Measurements from ENCODE around the gene KDM7A.

The KDM7A gene

GRCh38 chr7:140176811-140177702 lies at the start of gene KDM7A:
Gene KDM7A (minus strand): TSS chr7:140176983. CDS start chr7:140176937, 46 bp downstream.
- H3K27ac ChIP-seq (ENCODE audit: low read length): peak within 1 kb of the TSS; percentile 87
- peaks cover 0 to 8% of the 10 kb centered on the region in 2 donors for H3K4me1 ChIP-seq (ENCODE audit: control insufficient read depth in 1 of 2, insufficient read depth in 2 of 2, low read length in 2 of 2)
- no peaks in the 10 kb centered on the region for H3K36me3 ChIP-seq (ENCODE audit: control insufficient read depth in 1 of 2, insufficient read depth in 2 of 2, low read length in 2 of 2)
- H3K9me3 ChIP-seq (ENCODE audit: control insufficient read depth in 1 of 2, low read length in 2 of 2): no peaks in the 10 kb centered on the region
- H3K27me3 ChIP-seq (ENCODE audit: low read depth, low read length): no peaks in the 10 kb centered on the region
- H3K4me3 ChIP-seq (ENCODE audit: low read depth in 1 of 2, low read length in 2 of 2): peak within 1 kb of the TSS; percentile 77 to 78

GRCh38 chr7:140225562-140226249 lies 48.9 kb upstream of the KDM7A start:
- peaks cover 3 to 5% of the 10 kb centered on the region in 2 donors for H3K4me1 ChIP-seq (ENCODE audit: control insufficient read depth in 1 of 2, insufficient read depth in 2 of 2, low read length in 2 of 2)
- H3K36me3 ChIP-seq (ENCODE audit: control insufficient read depth in 1 of 2, insufficient read depth in 2 of 2, low read length in 2 of 2): no peaks in the 10 kb centered on the region

GRCh38 chr7:140223515-140224221 lies 46.9 kb upstream of the KDM7A start:
- no peak overlapping the region for H3K4me3 ChIP-seq (ENCODE audit: low read depth in 1 of 2, low read length in 2 of 2)
- H3K4me1 ChIP-seq (ENCODE audit: control insufficient read depth in 1 of 2, insufficient read depth in 2 of 2, low read length in 2 of 2): no peaks in the 10 kb centered on the region
- H3K27ac ChIP-seq (ENCODE audit: low read length): no peak overlapping the region
- no peaks in the 10 kb centered on the region for H3K36me3 ChIP-seq (ENCODE audit: control insufficient read depth in 1 of 2, insufficient read depth in 2 of 2, low read length in 2 of 2)
- H3K9me3 ChIP-seq (ENCODE audit: control insufficient read depth in 1 of 2, low read length in 2 of 2): no peaks in the 10 kb centered on the region
- no peaks in the 10 kb centered on the region for H3K27me3 ChIP-seq (ENCODE audit: low read depth, low read length)

More at GRCh38 chr7:140225562-140226249, 48.9 kb upstream of the KDM7A start:
- Histone ChIP-seq H3K27ac (ENCODE audit: low read length) (no peak overlapping the region), H3K27me3 (ENCODE audit: low read depth, low read length) (no peaks in the 10 kb centered on the region), H3K9me3 (ENCODE audit: control insufficient read depth in 1 of 2, low read length in 2 of 2) (no peaks in the 10 kb centered on the region), H3K4me3 (ENCODE audit: low read depth in 1 of 2, low read length in 2 of 2) (no peak overlapping the region)

GRCh38 chr7:140222814-140223213 lies 46.0 kb upstream of the KDM7A start:
- Histone ChIP-seq H3K27ac (ENCODE audit: low read length) (no peak overlapping the region), H3K4me3 (ENCODE audit: low read depth in 1 of 2, low read length in 2 of 2) (no peak overlapping the region), H3K36me3 (ENCODE audit: control insufficient read depth in 1 of 2, insufficient read depth in 2 of 2, low read length in 2 of 2) (no peaks in the 10 kb centered on the region)

GRCh38 chr7:140219672-140220524 lies 43.1 kb upstream of the KDM7A start:
- no peak overlapping the region for H3K27ac ChIP-seq (ENCODE audit: low read length)
- no peaks in the 10 kb centered on the region for H3K4me1 ChIP-seq (ENCODE audit: control insufficient read depth in 1 of 2, insufficient read depth in 2 of 2, low read length in 2 of 2)
- peaks cover 0 to 3% of the 10 kb centered on the region in 2 donors for H3K9me3 ChIP-seq (ENCODE audit: control insufficient read depth in 1 of 2, low read length in 2 of 2)
- no peaks in the 10 kb centered on the region for H3K27me3 ChIP-seq (ENCODE audit: low read depth, low read length)
- H3K36me3 ChIP-seq (ENCODE audit: control insufficient read depth in 1 of 2, insufficient read depth in 2 of 2, low read length in 2 of 2): no peaks in the 10 kb centered on the region
- no peak overlapping the region for H3K4me3 ChIP-seq (ENCODE audit: low read depth in 1 of 2, low read length in 2 of 2)

More at GRCh38 chr7:140222814-140223213, 46.0 kb upstream of the KDM7A start:
- H3K4me1 ChIP-seq (ENCODE audit: control insufficient read depth in 1 of 2, insufficient read depth in 2 of 2, low read length in 2 of 2): no peaks in the 10 kb centered on the region
- H3K27me3 ChIP-seq (ENCODE audit: low read depth, low read length): no peaks in the 10 kb centered on the region
- H3K9me3 ChIP-seq (ENCODE audit: control insufficient read depth in 1 of 2, low read length in 2 of 2): no peaks in the 10 kb centered on the region

GRCh38 chr7:140218656-140219055 lies 41.9 kb upstream of the KDM7A start:
- no peak overlapping the region for H3K4me3 ChIP-seq (ENCODE audit: low read depth in 1 of 2, low read length in 2 of 2)
- H3K36me3 ChIP-seq (ENCODE audit: control insufficient read depth in 1 of 2, insufficient read depth in 2 of 2, low read length in 2 of 2): no peaks in the 10 kb centered on the region
- H3K27me3 ChIP-seq (ENCODE audit: low read depth, low read length): no peaks in the 10 kb centered on the region
- peaks cover 0 to 3% of the 10 kb centered on the region in 2 donors for H3K9me3 ChIP-seq (ENCODE audit: control insufficient read depth in 1 of 2, low read length in 2 of 2)
- H3K27ac ChIP-seq (ENCODE audit: low read length): no peak overlapping the region
- H3K4me1 ChIP-seq (ENCODE audit: control insufficient read depth in 1 of 2, insufficient read depth in 2 of 2, low read length in 2 of 2): peaks cover 3 to 5% of the 10 kb centered on the region in 2 donors

- Histone ChIP-seq H3K27ac (ENCODE audit: low read length) (no peak overlapping the region), H3K4me1 (ENCODE audit: control insufficient read depth in 1 of 2, insufficient read depth in 2 of 2, low read length in 2 of 2) (peaks cover 3 to 5% of the 10 kb centered on the region in 2 donors), H3K36me3 (ENCODE audit: control insufficient read depth in 1 of 2, insufficient read depth in 2 of 2, low read length in 2 of 2) (no peaks in the 10 kb centered on the region), H3K27me3 (ENCODE audit: low read depth, low read length) (no peaks in the 10 kb centered on the region), H3K4me3 (ENCODE audit: low read depth in 1 of 2, low read length in 2 of 2) (no peak overlapping the region), H3K9me3 (ENCODE audit: control insufficient read depth in 1 of 2, low read length in 2 of 2) (peaks cover 0 to 3% of the 10 kb centered on the region in 2 donors)
These were observed 41.1 kb upstream of the KDM7A start for GRCh38 chr7:140217750-140218501.

GRCh38 chr7:140215281-140215680 lies 38.5 kb upstream of the KDM7A start:
- Histone ChIP-seq H3K27ac (ENCODE audit: low read length) (no peak overlapping the region), H3K4me1 (ENCODE audit: control insufficient read depth in 1 of 2, insufficient read depth in 2 of 2, low read length in 2 of 2) (peaks cover 3 to 5% of the 10 kb centered on the region in 2 donors), H3K27me3 (ENCODE audit: low read depth, low read length) (no peaks in the 10 kb centered on the region), H3K36me3 (ENCODE audit: control insufficient read depth in 1 of 2, insufficient read depth in 2 of 2, low read length in 2 of 2) (no peaks in the 10 kb centered on the region), H3K4me3 (ENCODE audit: low read depth in 1 of 2, low read length in 2 of 2) (no peak overlapping the region), H3K9me3 (ENCODE audit: control insufficient read depth in 1 of 2, low read length in 2 of 2) (peaks cover 0 to 3% of the 10 kb centered on the region in 2 donors)

- H3K9me3 ChIP-seq (ENCODE audit: control insufficient read depth in 1 of 2, low read length in 2 of 2): peaks cover 0 to 3% of the 10 kb centered on the region in 2 donors
- H3K4me1 ChIP-seq (ENCODE audit: control insufficient read depth in 1 of 2, insufficient read depth in 2 of 2, low read length in 2 of 2): peaks cover 3 to 5% of the 10 kb centered on the region in 2 donors
- peak overlapping the region; percentile 49 for H3K27ac ChIP-seq (ENCODE audit: low read length)
- no peaks in the 10 kb centered on the region for H3K27me3 ChIP-seq (ENCODE audit: low read depth, low read length)
- no peaks in the 10 kb centered on the region for H3K36me3 ChIP-seq (ENCODE audit: control insufficient read depth in 1 of 2, insufficient read depth in 2 of 2, low read length in 2 of 2)
- H3K4me3 ChIP-seq (ENCODE audit: low read depth in 1 of 2, low read length in 2 of 2): no peak overlapping the region
These were observed 37.4 kb upstream of the KDM7A start for GRCh38 chr7:140214075-140214684.

GRCh38 chr7:140213684-140214074 lies 36.9 kb upstream of the KDM7A start:
- H3K27ac ChIP-seq (ENCODE audit: low read length): peak overlapping the region; percentile 49
- H3K9me3 ChIP-seq (ENCODE audit: control insufficient read depth in 1 of 2, low read length in 2 of 2): peaks cover 0 to 3% of the 10 kb centered on the region in 2 donors
- H3K36me3 ChIP-seq (ENCODE audit: control insufficient read depth in 1 of 2, insufficient read depth in 2 of 2, low read length in 2 of 2): no peaks in the 10 kb centered on the region
- no peaks in the 10 kb centered on the region for H3K27me3 ChIP-seq (ENCODE audit: low read depth, low read length)
- peaks cover 3 to 5% of the 10 kb centered on the region in 2 donors for H3K4me1 ChIP-seq (ENCODE audit: control insufficient read depth in 1 of 2, insufficient read depth in 2 of 2, low read length in 2 of 2)
- no peak overlapping the region for H3K4me3 ChIP-seq (ENCODE audit: low read depth in 1 of 2, low read length in 2 of 2)

Measured in muscle layer of duodenum (tissue), 2 donors.